ENCODE results near the gene BTAF1. TPM values are rescaled to one million over a fixed set of nuclear protein-coding genes. Genes with fewer than 3 reads are reported as not detected.

The BTAF1 gene
- total and polyA plus RNA-seq, 8 donors, result 24.2 to 59.8 (median 48.6) TPM

DNA sequence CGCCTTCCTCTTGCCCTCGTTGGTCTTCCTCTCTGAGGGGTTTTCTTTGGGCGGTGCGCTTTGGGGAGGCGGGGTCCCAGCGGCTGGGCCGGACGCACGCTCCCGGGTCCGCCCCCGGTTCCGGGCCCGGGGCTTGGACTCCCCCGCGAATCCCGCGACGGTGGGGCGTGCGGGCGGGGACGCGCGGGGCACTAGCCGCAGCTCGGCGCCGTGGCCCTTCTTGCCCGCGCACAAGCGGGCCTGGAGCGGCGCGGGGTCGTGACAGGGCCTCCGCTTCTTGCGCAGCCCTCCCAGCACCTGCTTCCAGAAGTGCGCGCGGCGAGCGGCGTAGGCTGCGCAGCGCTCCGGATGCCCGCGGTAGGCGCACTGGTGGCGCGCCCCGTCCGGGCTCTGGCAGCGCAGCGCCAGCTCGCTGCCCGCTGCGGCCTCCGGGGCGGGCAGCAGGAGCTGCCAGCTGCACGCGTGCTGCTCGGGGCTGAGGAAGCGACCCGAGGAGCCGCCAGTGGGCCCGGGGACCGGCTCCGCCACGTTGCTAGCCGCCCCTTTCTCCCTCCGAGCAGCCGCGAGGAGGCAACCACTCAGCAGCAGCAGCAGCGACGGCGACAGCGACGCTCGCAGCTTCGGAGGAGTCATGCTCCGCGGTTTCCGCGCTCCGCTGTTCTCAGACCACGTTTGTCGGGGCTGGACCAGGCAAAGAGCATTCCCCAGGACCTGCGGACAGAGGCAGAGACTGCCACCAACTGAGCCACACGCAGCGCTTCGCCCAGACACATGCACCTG lies 15.0 kb upstream of the BTAF1 start:
- TF ChIP-seq, protein P1, sequence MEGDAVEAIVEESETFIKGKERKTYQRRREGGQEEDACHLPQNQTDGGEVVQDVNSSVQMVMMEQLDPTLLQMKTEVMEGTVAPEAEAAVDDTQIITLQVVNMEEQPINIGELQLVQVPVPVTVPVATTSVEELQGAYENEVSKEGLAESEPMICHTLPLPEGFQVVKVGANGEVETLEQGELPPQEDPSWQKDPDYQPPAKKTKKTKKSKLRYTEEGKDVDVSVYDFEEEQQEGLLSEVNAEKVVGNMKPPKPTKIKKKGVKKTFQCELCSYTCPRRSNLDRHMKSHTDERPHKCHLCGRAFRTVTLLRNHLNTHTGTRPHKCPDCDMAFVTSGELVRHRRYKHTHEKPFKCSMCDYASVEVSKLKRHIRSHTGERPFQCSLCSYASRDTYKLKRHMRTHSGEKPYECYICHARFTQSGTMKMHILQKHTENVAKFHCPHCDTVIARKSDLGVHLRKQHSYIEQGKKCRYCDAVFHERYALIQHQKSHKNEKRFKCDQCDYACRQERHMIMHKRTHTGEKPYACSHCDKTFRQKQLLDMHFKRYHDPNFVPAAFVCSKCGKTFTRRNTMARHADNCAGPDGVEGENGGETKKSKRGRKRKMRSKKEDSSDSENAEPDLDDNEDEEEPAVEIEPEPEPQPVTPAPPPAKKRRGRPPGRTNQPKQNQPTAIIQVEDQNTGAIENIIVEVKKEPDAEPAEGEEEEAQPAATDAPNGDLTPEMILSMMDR (IDR thresholded peaks at IDR 0.05), result peak; percentile 18 to 23
- H3K36me3 ChIP-seq, result no peaks in the 10 kb centered on the region
- H3K27ac ChIP-seq, result peak overlapping the region; percentile 71 to 82
- peaks cover 5 to 23% of the 10 kb centered on the region in 2 donors for H3K4me1 ChIP-seq
- H3K9me3 ChIP-seq, result no peaks in the 10 kb centered on the region
- intact Hi-C loops (cut with DNase I), result loop anchor here in 1 of 2 donors (10.0 kb wide), 1 partner anchor 64 kb away; no protein-coding TSS in a partner anchor
- peak; percentile 96 for ATAC-seq
- H3K4me3 ChIP-seq, result peak overlapping the region; percentile 79 to 83
- DNase-seq, result peak; percentile 81 to 92 (median 86)
- H3K27me3 ChIP-seq, result peaks cover 0 to under 1% of the 10 kb centered on the region in 2 donors

- Histone ChIP-seq H3K36me3 (no peaks in the 10 kb centered on the region), H3K27ac (peak within 1 kb of the TSS; percentile 71 to 82), H3K4me1 (peaks cover 5 to 23% of the 10 kb centered on the region in 2 donors), H3K4me3 (peak within 1 kb of the TSS; percentile 79 to 83), H3K27me3 (peaks cover 0 to 7% of the 10 kb centered on the region in 2 donors), H3K9me3 (no peaks in the 10 kb centered on the region)
- intact Hi-C loops (cut with DNase I), result loop anchor here in 1 of 2 donors (10.0 kb wide), 1 partner anchor 64 kb away; no protein-coding TSS in a partner anchor
- TF ChIP-seq, protein P1 (IDR thresholded peaks at IDR 0.05), result no peak
- peak; percentile 33 for ATAC-seq
- DNase-seq, result peak in 2 of 4 donors; percentile 54 to 56
Observed at GRCh38 chr10:91909117-91909677, 14.4 kb upstream of the BTAF1 start, which contains the start of gene FGFBP3. Gene FGFBP3 (minus strand): TSS chr10:91909486. CDS start chr10:91908969, 517 bp downstream.

GRCh38 chr10:91910467-91910866 lies 13.1 kb upstream of the BTAF1 start:
- peaks cover 0 to 11% of the 10 kb centered on the region in 2 donors for H3K27me3 ChIP-seq
- ATAC-seq, result no peak
- H3K4me3 ChIP-seq, result no peak overlapping the region
- no peak for DNase-seq
- peaks cover 5 to 23% of the 10 kb centered on the region in 2 donors for H3K4me1 ChIP-seq
- H3K27ac ChIP-seq, result no peak overlapping the region
- TF ChIP-seq, protein P1 (IDR thresholded peaks at IDR 0.05), result no peak
- intact Hi-C loops (cut with DNase I), result no loop called here
- no peaks in the 10 kb centered on the region for H3K36me3 ChIP-seq
- H3K9me3 ChIP-seq, result no peaks in the 10 kb centered on the region

DNA sequence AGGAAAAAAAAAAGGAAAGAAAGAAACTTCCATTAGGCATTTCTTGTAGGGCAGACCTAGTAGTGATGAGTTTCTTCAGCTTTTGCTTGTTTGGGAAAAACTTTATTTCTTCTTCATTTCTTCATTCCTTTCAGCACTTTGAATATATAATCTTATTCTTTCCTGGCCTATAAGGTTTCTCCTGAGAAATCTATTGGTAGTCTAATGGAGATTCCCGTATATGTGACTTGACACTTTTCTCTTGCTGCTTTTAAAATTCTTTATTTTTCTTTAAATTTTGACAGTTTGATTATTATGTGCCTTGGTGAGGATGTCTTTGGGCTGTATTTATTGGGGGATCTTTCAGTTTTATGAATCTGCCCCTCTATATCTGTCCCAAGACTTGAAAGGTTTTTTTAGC lies 3.9 kb upstream of the BTAF1 start:
- TF ChIP-seq, protein P1 (IDR thresholded peaks at IDR 0.05), result no peak
- Histone ChIP-seq H3K27ac (no peak overlapping the region), H3K9me3 (peaks cover 0 to 4% of the 10 kb centered on the region in 2 donors), H3K36me3 (no peaks in the 10 kb centered on the region), H3K4me1 (peaks cover 1 to 9% of the 10 kb centered on the region in 2 donors), H3K4me3 (no peak overlapping the region), H3K27me3 (peaks cover 0 to 16% of the 10 kb centered on the region in 2 donors)
- intact Hi-C loops (cut with DNase I), result no loop called here
- DNase-seq (no peak), ATAC-seq (no peak)

All from left lung (tissue), 10 donors.